Endothelial cell of umbilical vein (primary cell): ENCODE results near the gene TOX2. TPM values are rescaled to one million over a fixed set of nuclear protein-coding genes. Genes with fewer than 3 reads are reported as not detected.

Experiments
- BruUV-seq: library from RNA; stranded (reverse); fragments of 400-500 nt; replicated peaks from 2 replicates; lab custom pipeline; 2021; lab: Mats Ljungman, UMichigan
- CTCF ChIA-PET: fragments of 300-600, 350-600 bp; sonication (Branson Sonifier 250); formaldehyde crosslinking; loops from one replicate; lab custom pipeline; 2021; ENCODE audit warnings: antibody characterized with exemption, inconsistent platforms; lab: Charles Lee
- POLR2A ChIA-PET: fragments of 300-600, 350-600 bp; sonication (Branson Sonifier 250); formaldehyde crosslinking; loops from one replicate; lab custom pipeline; 2021; ENCODE audit warnings: antibody characterized with exemption, inconsistent platforms; lab: Charles Lee
- DNase-seq: peaks from one replicate; pipeline ENCODE4 v3.0.0-alpha.2; 2011; ENCODE audit warnings: low read depth, low spot score
- FAIRE-seq: peaks from 2 replicates; lab custom pipeline; 2011; peaks lifted over from hg19 to GRCh38; lab: Jason Lieb, UNC
- H2AFZ ChIP-seq: 2 replicates; pipeline ENCODE4 v1.6.0; 2012; ENCODE audit warnings: low read depth, low read length, control low read depth, inconsistent platforms
- H3K27ac ChIP-seq: 2 replicates; pipeline ENCODE4 v1.5.1; 2011; ENCODE audit warnings: low read depth, mild to moderate bottlenecking, control low read depth, low read length, moderate library complexity; ENCODE audit not compliant: insufficient read depth
- H3K27me3 ChIP-seq, 2 experiments: 2 replicates each; pipeline versions ENCODE4 v1.6.0 to v1.6.1; 2011; ENCODE audit warnings: low read length in 2 of 2, mixed read lengths in 1 of 2; ENCODE audit not compliant: control insufficient read depth in 2 of 2, insufficient read depth in 2 of 2
- H3K36me3 ChIP-seq, 2 experiments: 2 replicates in 1 of 2; 3 replicates in 1 of 2; pipeline ENCODE4 v1.5.1; 2011; ENCODE audit warnings: low read length in 2 of 2, mild to moderate bottlenecking in 1 of 2, moderate library complexity in 1 of 2; ENCODE audit not compliant: control insufficient read depth in 2 of 2, insufficient read depth in 2 of 2; ENCODE audit errors: extremely low read depth in 1 of 2
- H3K4me1 ChIP-seq: 3 replicates; pipeline ENCODE4 v1.5.1; 2011; ENCODE audit warnings: mild to moderate bottlenecking, low read length; ENCODE audit not compliant: control insufficient read depth, insufficient read depth; ENCODE audit errors: extremely low read depth
- H3K4me2 ChIP-seq: 2 replicates; pipeline ENCODE4 v1.6.1; 2011; ENCODE audit warnings: low read length, control low read depth, mixed read lengths; ENCODE audit not compliant: insufficient read depth
- H3K4me3 ChIP-seq, 3 experiments: fragments of 200-600 bp in 1 of 3; sonication (generic), shearing (Covaris generic) in 1 of 3; replicated peaks in 1 of 3; 2 replicates each; pipeline ENCODE4 v1.5.1; 2011 to 2016; ENCODE audit warnings: control low read depth in 3 of 3, low read length in 3 of 3, mild to moderate bottlenecking in 2 of 3, inconsistent platforms in 1 of 3, low read depth in 1 of 3, moderate library complexity in 1 of 3; ENCODE audit not compliant: insufficient read depth in 1 of 3
- H3K79me2 ChIP-seq: 2 replicates; pipeline ENCODE4 v1.6.0; 2012; ENCODE audit warnings: low read length, inconsistent platforms; ENCODE audit not compliant: control insufficient read depth, insufficient read depth
- H3K9ac ChIP-seq: replicated peaks from 2 replicates; pipeline ENCODE3; 2011; ENCODE audit warnings: low read length, control low read depth; ENCODE audit not compliant: insufficient read depth; ENCODE audit errors: extremely low read depth
- H3K9me1 ChIP-seq: replicated peaks from 3 replicates; pipeline ENCODE4 v1.6.0; 2011; ENCODE audit warnings: mild to moderate bottlenecking, low read length; ENCODE audit not compliant: control insufficient read depth, insufficient read depth; ENCODE audit errors: extremely low read depth
- H3K9me3 ChIP-seq: replicated peaks from 2 replicates; pipeline ENCODE4 v1.5.1; 2012; ENCODE audit warnings: low read length, inconsistent platforms; ENCODE audit not compliant: control insufficient read depth, insufficient read depth
- H4K20me1 ChIP-seq: replicated peaks from 2 replicates; pipeline ENCODE3; 2011; ENCODE audit warnings: mild to moderate bottlenecking, low read length; ENCODE audit not compliant: control insufficient read depth, insufficient read depth; ENCODE audit errors: extremely low read depth
- CTCF ChIP-seq, 2 donors: IDR thresholded peaks; 1 replicate in 1 of 2; 2 replicates in 1 of 2; pipeline ENCODE4 v1.5.1; 2011; ENCODE audit warnings: low read length in 2 of 2, mild to moderate bottlenecking in 2 of 2, moderate library complexity in 2 of 2, control low read depth in 1 of 2, inconsistent platforms in 1 of 2, low read depth in 1 of 2; ENCODE audit not compliant: insufficient read depth in 1 of 2; ENCODE audit errors: extremely low read depth in 1 of 2
- EZH2 ChIP-seq: IDR thresholded peaks from 2 replicates; pipeline ENCODE4 v1.6.1; 2012; ENCODE audit warnings: borderline replicate concordance, low read depth, mild to moderate bottlenecking, moderate library complexity, low read length, inconsistent platforms; ENCODE audit not compliant: severe bottlenecking
- FOS ChIP-seq: IDR thresholded peaks from 2 replicates; pipeline ENCODE4 v1.6.1; 2011; ENCODE audit warnings: mild to moderate bottlenecking, low read length, moderate library complexity, borderline replicate concordance; ENCODE audit not compliant: insufficient read depth
- GATA2 ChIP-seq: IDR thresholded peaks from 2 replicates; pipeline ENCODE4 v1.7.0; 2011; ENCODE audit warnings: low read depth, mild to moderate bottlenecking, moderate library complexity, mixed read lengths, low read length; ENCODE audit not compliant: insufficient read length, insufficient read depth
- JUN ChIP-seq: IDR thresholded peaks from 2 replicates; pipeline ENCODE4 v1.6.1; 2011; ENCODE audit warnings: borderline replicate concordance, low read depth; ENCODE audit not compliant: insufficient read length, insufficient read depth
- MAX ChIP-seq: IDR thresholded peaks from 2 replicates; pipeline ENCODE4 v1.6.1; 2011; ENCODE audit not compliant: insufficient read depth, insufficient read length
- MYC ChIP-seq: IDR thresholded peaks from one replicate; pipeline ENCODE4 v1.6.1; 2011; ENCODE audit warnings: mild to moderate bottlenecking, low read depth, low read length
- POLR2A ChIP-seq: IDR thresholded peaks from 2 replicates; pipeline ENCODE4 v1.6.1; 2012; ENCODE audit warnings: low read depth, mild to moderate bottlenecking, control low read depth, low read length
- POLR2AphosphoS5 ChIP-seq: IDR thresholded peaks from 2 replicates; pipeline ENCODE4 v1.6.1; 2012; ENCODE audit warnings: low read depth, mild to moderate bottlenecking, control low read depth, low read length, moderate library complexity; ENCODE audit not compliant: insufficient read depth
- dilution Hi-C: fragments of 300-500 bp; cut with MboI; formaldehyde crosslinking; loops from one replicate; pipeline ENCODE4 v1.15.0; 2019; ENCODE audit warnings: low sequenced_read_pairs; ENCODE audit not compliant: extremely low pct_ligation_motif_present
- intact Hi-C: fragments of 100-400 bp; cut with micrococcal nuclease; formaldehyde crosslinking; loops from one replicate; pipeline ENCODE4 v1.10.0; 2022
- polyA plus RNA-seq, 4 experiments: library from polyadenylated mRNA; depleted of rRNA in 3 of 4; stranded (reverse) in 3 of 4; unstranded in 1 of 4; fragments of >200 nt; gene quantifications; 2 replicates each; pipeline versions ENCODE4 v1.2.1 to v1.2.3, GENCODE V29; 2011 to 2012; ENCODE audit warnings: missing spikeins in 1 of 4
- total RNA-seq: library from RNA; stranded (reverse); gene quantifications from 2 replicates; pipeline ENCODE4 v1.2.3, GENCODE V29; 2021

Gene TOX2
- total and polyA plus RNA-seq, 2 donors (not counting 3 experiments of a cell fraction or from before 2014, with no cell fraction given), result 7.0 to 18.6 TPM

- H3K4me3 ChIP-seq, result no peak overlapping the region
- H3K36me3 ChIP-seq, result no peaks in the 10 kb centered on the region
- H3K9me3 ChIP-seq, result no peaks in the 10 kb centered on the region
- no peak overlapping the region for H3K9ac ChIP-seq
- intact Hi-C loops, result loop anchor here (5.0 kb wide), 1 partner anchor 55 kb away; no protein-coding TSS in a partner anchor
- H3K79me2 ChIP-seq, result no peaks in the 10 kb centered on the region
- no peaks in the 10 kb centered on the region for H3K27me3 ChIP-seq
- CTCF ChIA-PET, result interaction anchor here (0.8 to 1.6 kb wide), 6 partner anchors 8 to 322 kb away, joined by 3 to 7 read pairs (median 3); no protein-coding TSS in a partner anchor
- H4K20me1 ChIP-seq, result no peaks in the 10 kb centered on the region
- H3K4me1 ChIP-seq, result peaks cover 6% of the 10 kb centered on the region
- FAIRE-seq (no peak), DNase-seq (no peak)
- H3K27ac ChIP-seq, result no peak overlapping the region
- no peak overlapping the region for H3K4me2 ChIP-seq
- POLR2A ChIA-PET, result no interaction called here
- no peaks in the 10 kb centered on the region for H3K9me1 ChIP-seq
- BruUV-seq, result no TSS peak
- no peak overlapping the region for H2AFZ ChIP-seq
- dilution Hi-C loops, result no loop called here
- TF ChIP-seq MAX (no peak), JUN (no peak), POLR2AphosphoS5 (no peak), FOS (no peak), EZH2 (no peak), GATA2 (no peak), POLR2A (no peak), MYC (no peak), CTCF (IDR thresholded peaks at IDR 0.05; ENCODE audit: extremely low read depth in 1 of 2, insufficient read depth in 1 of 2, low read depth in 1 of 2, low read length in 2 of 2) (no peak)
These were observed 157.7 kb downstream of the TOX2 start for GRCh38 chr20:44072384-44072783.
